OCI-LY3 (cell line): ENCODE results near the gene PCARE.

Source experiments
- H2AFZ ChIP-seq: fragments of 200-600, 300-600 bp; shearing (Covaris generic); 2 replicates; pipeline ENCODE4 v1.6.0; 2014; ENCODE audit warnings: antibody characterized with exemption, low read depth, low read length
- H3K27ac ChIP-seq: fragments of 200-600, 300-600 bp; sonication (generic); 2 replicates; pipeline ENCODE4 v1.5.1; 2014; ENCODE audit warnings: mild to moderate bottlenecking, low read length, moderate library complexity, mixed read lengths
- H3K27me3 ChIP-seq: fragments of 200-600, 300-600 bp; sonication (generic); 2 replicates; pipeline ENCODE4 v1.6.1; 2014; ENCODE audit warnings: low read depth, low read length, mixed read lengths
- H3K36me3 ChIP-seq: fragments of 200-600, 300-600 bp; sonication (generic); replicated peaks from 2 replicates; pipeline ENCODE3; 2014; ENCODE audit warnings: low read depth, low read length, mixed read lengths
- H3K4me1 ChIP-seq: fragments of 300-600, 200-600 bp; sonication (generic); 2 replicates; pipeline ENCODE4 v1.6.1; 2014; ENCODE audit warnings: low read length, mixed read lengths
- H3K4me2 ChIP-seq: fragments of 200-600, 300-600 bp; sonication (generic); 2 replicates; pipeline ENCODE4 v1.6.1; 2014; ENCODE audit warnings: low read length, mixed read lengths
- H3K4me3 ChIP-seq: fragments of 300-600, 200-600 bp; sonication (generic); 2 replicates; pipeline ENCODE4 v1.5.1; 2014; ENCODE audit warnings: antibody characterized with exemption, mild to moderate bottlenecking, low read length, moderate library complexity
- H3K79me2 ChIP-seq: fragments of 300-600, 200-600 bp; shearing (Covaris generic); 2 replicates; pipeline ENCODE4 v1.6.1; 2014; ENCODE audit warnings: mild to moderate bottlenecking, low read length, mixed read lengths
- H3K9ac ChIP-seq: fragments of 300-600, 200-600 bp; shearing (Covaris generic); 2 replicates; pipeline ENCODE4 v1.6.0; 2014; ENCODE audit warnings: mild to moderate bottlenecking, low read length, moderate library complexity
- H3K9me3 ChIP-seq: fragments of 200-600, 300-600 bp; shearing (Covaris generic); 2 replicates; pipeline ENCODE4 v1.6.1; 2014; ENCODE audit warnings: low read length, mixed read lengths; ENCODE audit not compliant: insufficient read depth
- H4K20me1 ChIP-seq: fragments of 200-600, 300-600 bp; sonication (generic); 2 replicates; pipeline ENCODE4 v1.6.1; 2016; ENCODE audit warnings: low read length, mixed read lengths; ENCODE audit not compliant: insufficient read depth
- CTCF ChIP-seq: fragments of 200-600, 300-600 bp; sonication (generic); IDR thresholded peaks from 2 replicates; pipeline ENCODE4 v1.5.1; 2014; ENCODE audit warnings: antibody characterized with exemption, low read length, low read depth
- EZH2phosphoT487 ChIP-seq: fragments of 200-600 bp; shearing (Covaris generic); IDR thresholded peaks from 2 replicates; pipeline ENCODE4 v1.6.1; 2018; ENCODE audit warnings: antibody characterized with exemption, mixed run types, low read depth

PCARE gene

GRCh38 chr2:29070526-29070925 is 3.8 kb downstream of the PCARE start:
- H3K4me3 ChIP-seq, result no peak overlapping the region
- TF ChIP-seq EZH2phosphoT487 (no peak), CTCF (no peak)
- no peak overlapping the region for H3K4me2 ChIP-seq
- H3K9me3 ChIP-seq, result no peaks in the 10 kb centered on the region
- peaks cover 7% of the 10 kb centered on the region for H3K4me1 ChIP-seq
- 0 out of 2 replicates have a peak, but pooled peaks cover 2% of the 10 kb centered on the region for H3K27me3 ChIP-seq
- no peaks in the 10 kb centered on the region for H3K79me2 ChIP-seq
- H3K27ac ChIP-seq, result no peak overlapping the region
- no peaks in the 10 kb centered on the region for H3K36me3 ChIP-seq
- H4K20me1 ChIP-seq, result no peaks in the 10 kb centered on the region
- H2AFZ ChIP-seq, result no peak overlapping the region
- H3K9ac ChIP-seq, result no peak overlapping the region

GRCh38 chr2:29068513-29068912 is 5.8 kb downstream of the PCARE start:
- no peaks in the 10 kb centered on the region for H3K36me3 ChIP-seq
- TF ChIP-seq EZH2phosphoT487 (no peak), CTCF (no peak)
- no peaks in the 10 kb centered on the region for H3K79me2 ChIP-seq
- H3K9ac ChIP-seq, result no peak overlapping the region
- no peak overlapping the region for H3K27ac ChIP-seq
- 0 out of 2 replicates have a peak, but pooled peaks cover 2% of the 10 kb centered on the region for H3K27me3 ChIP-seq
- H3K4me1 ChIP-seq, result no peaks in the 10 kb centered on the region
- no peaks in the 10 kb centered on the region for H3K9me3 ChIP-seq
- H3K4me3 ChIP-seq, result no peak overlapping the region
- no peak overlapping the region for H3K4me2 ChIP-seq
- H4K20me1 ChIP-seq, result no peaks in the 10 kb centered on the region
- H2AFZ ChIP-seq, result no peak overlapping the region

- H3K4me3 ChIP-seq, result no peak overlapping the region
- H3K79me2 ChIP-seq, result no peaks in the 10 kb centered on the region
- H2AFZ ChIP-seq, result no peak overlapping the region
- no peaks in the 10 kb centered on the region for H3K9me3 ChIP-seq
- TF ChIP-seq CTCF, result no peak
- no peak for TF ChIP-seq EZH2phosphoT487
- 0 out of 2 replicates have a peak, but pooled peaks cover 2% of the 10 kb centered on the region for H3K27me3 ChIP-seq
- no peak overlapping the region for H3K9ac ChIP-seq
- no peaks in the 10 kb centered on the region for H3K4me1 ChIP-seq
- H4K20me1 ChIP-seq, result no peaks in the 10 kb centered on the region
- no peaks in the 10 kb centered on the region for H3K36me3 ChIP-seq
- H3K27ac ChIP-seq, result no peak overlapping the region
- no peak overlapping the region for H3K4me2 ChIP-seq
Measured at GRCh38 chr2:29066997-29067605, 7.2 kb downstream of the PCARE start.

- no peaks in the 10 kb centered on the region for H3K36me3 ChIP-seq
- TF ChIP-seq EZH2phosphoT487, result no peak
- TF ChIP-seq CTCF, result no peak
- no peak overlapping the region for H3K4me3 ChIP-seq
- no peaks in the 10 kb centered on the region for H4K20me1 ChIP-seq
- no peaks in the 10 kb centered on the region for H3K4me1 ChIP-seq
- no peaks in the 10 kb centered on the region for H3K79me2 ChIP-seq
- H3K27me3 ChIP-seq, result 0 out of 2 replicates have a peak, but pooled peaks cover 2% of the 10 kb centered on the region
- no peaks in the 10 kb centered on the region for H3K9me3 ChIP-seq
- H3K27ac ChIP-seq, result no peak overlapping the region
- H3K9ac ChIP-seq, result no peak overlapping the region
- no peak overlapping the region for H2AFZ ChIP-seq
- H3K4me2 ChIP-seq, result no peak overlapping the region
Measured at GRCh38 chr2:29066271-29066860, 8.0 kb downstream of the PCARE start.
